AG10803 (cell line): Measurements from ENCODE around the gene FAM83E.

Experiments used
- DNase-seq: peaks from one replicate; pipeline ENCODE4 v3.0.0; 2010; ENCODE audit warnings: low read depth
- H3K4me3 ChIP-seq: 2 replicates; pipeline ENCODE4 v1.5.1; 2011; ENCODE audit warnings: mild to moderate bottlenecking, low read length, control low read depth
- CTCF ChIP-seq: conservative IDR thresholded peaks from 2 replicates; pipeline ENCODE4 v1.5.1; 2011; ENCODE audit warnings: mild to moderate bottlenecking, low read length, control low read depth, inconsistent platforms

FAM83E gene

GRCh38 chr19:48631225-48631624 lies 16.3 kb upstream of the FAM83E start:
- no peak overlapping the region for H3K4me3 ChIP-seq
- no peak for DNase-seq
- no peak for TF ChIP-seq CTCF

GRCh38 chr19:48630296-48631063 lies 15.6 kb upstream of the FAM83E start:
- H3K4me3 ChIP-seq = no peak overlapping the region
- TF ChIP-seq CTCF = no peak
- DNase-seq = no peak

- no peak overlapping the region for H3K4me3 ChIP-seq
- no peak for TF ChIP-seq CTCF
- no peak for DNase-seq
Observed at GRCh38 chr19:48629599-48630295, 14.9 kb upstream of the FAM83E start.

- no peak for DNase-seq
- TF ChIP-seq CTCF = no peak
- no peak overlapping the region for H3K4me3 ChIP-seq
Observed at GRCh38 chr19:48629297-48629598, 14.4 kb upstream of the FAM83E start.

- H3K4me3 ChIP-seq = no peak overlapping the region
- no peak for DNase-seq
- TF ChIP-seq CTCF = no peak
Observed at GRCh38 chr19:48628486-48629296, 13.8 kb upstream of the FAM83E start.

GRCh38 chr19:48627865-48628314 lies 13.0 kb upstream of the FAM83E start:
- no peak overlapping the region for H3K4me3 ChIP-seq
- DNase-seq = no peak
- TF ChIP-seq CTCF = no peak
